Endothelial cell of umbilical vein (primary cell): ENCODE data around the gene NUAK1. TPM values are rescaled to one million over a fixed set of nuclear protein-coding genes. Genes with fewer than 3 reads are reported as not detected.
A peak's percentile ranks its signal among the peaks of the same experiment; 100 is the strongest.

Experiments used
- BruUV-seq: library from RNA; stranded (reverse); fragments of 400-500 nt; replicated peaks from 2 replicates; lab custom pipeline; 2021; lab: Mats Ljungman, UMichigan
- CTCF ChIA-PET: fragments of 300-600, 350-600 bp; sonication (Branson Sonifier 250); formaldehyde crosslinking; loops from one replicate; lab custom pipeline; 2021; ENCODE audit warnings: antibody characterized with exemption, inconsistent platforms; lab: Charles Lee
- POLR2A ChIA-PET: fragments of 300-600, 350-600 bp; sonication (Branson Sonifier 250); formaldehyde crosslinking; loops from one replicate; lab custom pipeline; 2021; ENCODE audit warnings: antibody characterized with exemption, inconsistent platforms; lab: Charles Lee
- DNase-seq: peaks from one replicate; pipeline ENCODE4 v3.0.0-alpha.2; 2011; ENCODE audit warnings: low read depth, low spot score
- FAIRE-seq: peaks from 2 replicates; lab custom pipeline; 2011; peaks lifted over from hg19 to GRCh38; lab: Jason Lieb, UNC
- H2AFZ ChIP-seq: 2 replicates; pipeline ENCODE4 v1.6.0; 2012; ENCODE audit warnings: low read depth, low read length, control low read depth, inconsistent platforms
- H3K27ac ChIP-seq: 2 replicates; pipeline ENCODE4 v1.5.1; 2011; ENCODE audit warnings: low read depth, mild to moderate bottlenecking, control low read depth, low read length, moderate library complexity; ENCODE audit not compliant: insufficient read depth
- H3K27me3 ChIP-seq, 2 experiments: 2 replicates each; pipeline versions ENCODE4 v1.6.0 to v1.6.1; 2011; ENCODE audit warnings: low read length in 2 of 2, mixed read lengths in 1 of 2; ENCODE audit not compliant: control insufficient read depth in 2 of 2, insufficient read depth in 2 of 2
- H3K36me3 ChIP-seq, 2 experiments: 2 replicates in 1 of 2; 3 replicates in 1 of 2; pipeline ENCODE4 v1.5.1; 2011; ENCODE audit warnings: low read length in 2 of 2, mild to moderate bottlenecking in 1 of 2, moderate library complexity in 1 of 2; ENCODE audit not compliant: control insufficient read depth in 2 of 2, insufficient read depth in 2 of 2; ENCODE audit errors: extremely low read depth in 1 of 2
- H3K4me1 ChIP-seq: 3 replicates; pipeline ENCODE4 v1.5.1; 2011; ENCODE audit warnings: mild to moderate bottlenecking, low read length; ENCODE audit not compliant: control insufficient read depth, insufficient read depth; ENCODE audit errors: extremely low read depth
- H3K4me2 ChIP-seq: 2 replicates; pipeline ENCODE4 v1.6.1; 2011; ENCODE audit warnings: low read length, control low read depth, mixed read lengths; ENCODE audit not compliant: insufficient read depth
- H3K4me3 ChIP-seq, 3 experiments: fragments of 200-600 bp in 1 of 3; sonication (generic), shearing (Covaris generic) in 1 of 3; replicated peaks in 1 of 3; 2 replicates each; pipeline ENCODE4 v1.5.1; 2011 to 2016; ENCODE audit warnings: control low read depth in 3 of 3, low read length in 3 of 3, mild to moderate bottlenecking in 2 of 3, inconsistent platforms in 1 of 3, low read depth in 1 of 3, moderate library complexity in 1 of 3; ENCODE audit not compliant: insufficient read depth in 1 of 3
- H3K79me2 ChIP-seq: 2 replicates; pipeline ENCODE4 v1.6.0; 2012; ENCODE audit warnings: low read length, inconsistent platforms; ENCODE audit not compliant: control insufficient read depth, insufficient read depth
- H3K9ac ChIP-seq: replicated peaks from 2 replicates; pipeline ENCODE3; 2011; ENCODE audit warnings: low read length, control low read depth; ENCODE audit not compliant: insufficient read depth; ENCODE audit errors: extremely low read depth
- H3K9me1 ChIP-seq: replicated peaks from 3 replicates; pipeline ENCODE4 v1.6.0; 2011; ENCODE audit warnings: mild to moderate bottlenecking, low read length; ENCODE audit not compliant: control insufficient read depth, insufficient read depth; ENCODE audit errors: extremely low read depth
- H3K9me3 ChIP-seq: replicated peaks from 2 replicates; pipeline ENCODE4 v1.5.1; 2012; ENCODE audit warnings: low read length, inconsistent platforms; ENCODE audit not compliant: control insufficient read depth, insufficient read depth
- H4K20me1 ChIP-seq: replicated peaks from 2 replicates; pipeline ENCODE3; 2011; ENCODE audit warnings: mild to moderate bottlenecking, low read length; ENCODE audit not compliant: control insufficient read depth, insufficient read depth; ENCODE audit errors: extremely low read depth
- EZH2 ChIP-seq: IDR thresholded peaks from 2 replicates; pipeline ENCODE4 v1.6.1; 2012; ENCODE audit warnings: borderline replicate concordance, low read depth, mild to moderate bottlenecking, moderate library complexity, low read length, inconsistent platforms; ENCODE audit not compliant: severe bottlenecking
- FOS ChIP-seq: IDR thresholded peaks from 2 replicates; pipeline ENCODE4 v1.6.1; 2011; ENCODE audit warnings: mild to moderate bottlenecking, low read length, moderate library complexity, borderline replicate concordance; ENCODE audit not compliant: insufficient read depth
- GATA2 ChIP-seq: IDR thresholded peaks from 2 replicates; pipeline ENCODE4 v1.7.0; 2011; ENCODE audit warnings: low read depth, mild to moderate bottlenecking, moderate library complexity, mixed read lengths, low read length; ENCODE audit not compliant: insufficient read length, insufficient read depth
- JUN ChIP-seq: IDR thresholded peaks from 2 replicates; pipeline ENCODE4 v1.6.1; 2011; ENCODE audit warnings: borderline replicate concordance, low read depth; ENCODE audit not compliant: insufficient read length, insufficient read depth
- MYC ChIP-seq: IDR thresholded peaks from one replicate; pipeline ENCODE4 v1.6.1; 2011; ENCODE audit warnings: mild to moderate bottlenecking, low read depth, low read length
- POLR2A ChIP-seq: IDR thresholded peaks from 2 replicates; pipeline ENCODE4 v1.6.1; 2012; ENCODE audit warnings: low read depth, mild to moderate bottlenecking, control low read depth, low read length
- POLR2AphosphoS5 ChIP-seq: IDR thresholded peaks from 2 replicates; pipeline ENCODE4 v1.6.1; 2012; ENCODE audit warnings: low read depth, mild to moderate bottlenecking, control low read depth, low read length, moderate library complexity; ENCODE audit not compliant: insufficient read depth
- dilution Hi-C: fragments of 300-500 bp; cut with MboI; formaldehyde crosslinking; loops from one replicate; pipeline ENCODE4 v1.15.0; 2019; ENCODE audit warnings: low sequenced_read_pairs; ENCODE audit not compliant: extremely low pct_ligation_motif_present
- intact Hi-C: fragments of 100-400 bp; cut with micrococcal nuclease; formaldehyde crosslinking; loops from one replicate; pipeline ENCODE4 v1.10.0; 2022
- polyA plus RNA-seq, 4 experiments: library from polyadenylated mRNA; depleted of rRNA in 3 of 4; stranded (reverse) in 3 of 4; unstranded in 1 of 4; fragments of >200 nt; gene quantifications; 2 replicates each; pipeline versions ENCODE4 v1.2.1 to v1.2.3, GENCODE V29; 2011 to 2012; ENCODE audit warnings: missing spikeins in 1 of 4
- total RNA-seq: library from RNA; stranded (reverse); gene quantifications from 2 replicates; pipeline ENCODE4 v1.2.3, GENCODE V29; 2021
- TF ChIP-seq, protein P1 (sequence below), 2 donors: IDR thresholded peaks; 1 replicate in 1 of 2; 2 replicates in 1 of 2; pipeline ENCODE4 v1.5.1; 2011; ENCODE audit warnings: low read length in 2 of 2, mild to moderate bottlenecking in 2 of 2, moderate library complexity in 2 of 2, control low read depth in 1 of 2, inconsistent platforms in 1 of 2, low read depth in 1 of 2; ENCODE audit not compliant: insufficient read depth in 1 of 2; ENCODE audit errors: extremely low read depth in 1 of 2
- TF ChIP-seq, protein P2 (sequence below): IDR thresholded peaks from 2 replicates; pipeline ENCODE4 v1.6.1; 2011; ENCODE audit not compliant: insufficient read depth, insufficient read length

Gene NUAK1
- total and polyA plus RNA-seq, 2 donors (not counting 3 experiments of a cell fraction or from before 2014, with no cell fraction given): 34.2 to 39.7 TPM

- peaks cover 0 to 4% of the 10 kb centered on the region in 2 experiments for H3K36me3 ChIP-seq
- H2AFZ ChIP-seq: no peak overlapping the region
- intact Hi-C loops: no loop called here
- peaks cover 5% of the 10 kb centered on the region for H4K20me1 ChIP-seq
- peaks cover 24% of the 10 kb centered on the region for H3K79me2 ChIP-seq
- ChIA-PET CTCF (interaction anchor here (1.2 to 2.2 kb wide), 3 partner anchors 15 to 35 kb away, joined by 3 to 5 read pairs (median 5); no protein-coding TSS in a partner anchor), POLR2A (no interaction called here)
- no peak overlapping the region for H3K27ac ChIP-seq
- H3K9me1 ChIP-seq: no peaks in the 10 kb centered on the region
- no peak for DNase-seq
- dilution Hi-C loops: no loop called here
- H3K9me3 ChIP-seq: no peaks in the 10 kb centered on the region
- H3K4me2 ChIP-seq: peak overlapping the region; percentile 9
- no peaks in the 10 kb centered on the region for H3K27me3 ChIP-seq
- no peak overlapping the region for H3K4me3 ChIP-seq
- FAIRE-seq: peak; percentile 73
- H3K9ac ChIP-seq: no peak overlapping the region
- TF ChIP-seq GATA2 (no peak), FOS (no peak)
- TF ChIP-seq, protein P1, sequence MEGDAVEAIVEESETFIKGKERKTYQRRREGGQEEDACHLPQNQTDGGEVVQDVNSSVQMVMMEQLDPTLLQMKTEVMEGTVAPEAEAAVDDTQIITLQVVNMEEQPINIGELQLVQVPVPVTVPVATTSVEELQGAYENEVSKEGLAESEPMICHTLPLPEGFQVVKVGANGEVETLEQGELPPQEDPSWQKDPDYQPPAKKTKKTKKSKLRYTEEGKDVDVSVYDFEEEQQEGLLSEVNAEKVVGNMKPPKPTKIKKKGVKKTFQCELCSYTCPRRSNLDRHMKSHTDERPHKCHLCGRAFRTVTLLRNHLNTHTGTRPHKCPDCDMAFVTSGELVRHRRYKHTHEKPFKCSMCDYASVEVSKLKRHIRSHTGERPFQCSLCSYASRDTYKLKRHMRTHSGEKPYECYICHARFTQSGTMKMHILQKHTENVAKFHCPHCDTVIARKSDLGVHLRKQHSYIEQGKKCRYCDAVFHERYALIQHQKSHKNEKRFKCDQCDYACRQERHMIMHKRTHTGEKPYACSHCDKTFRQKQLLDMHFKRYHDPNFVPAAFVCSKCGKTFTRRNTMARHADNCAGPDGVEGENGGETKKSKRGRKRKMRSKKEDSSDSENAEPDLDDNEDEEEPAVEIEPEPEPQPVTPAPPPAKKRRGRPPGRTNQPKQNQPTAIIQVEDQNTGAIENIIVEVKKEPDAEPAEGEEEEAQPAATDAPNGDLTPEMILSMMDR (IDR thresholded peaks at IDR 0.05; ENCODE audit: extremely low read depth in 1 of 2, insufficient read depth in 1 of 2, low read depth in 1 of 2, low read length in 2 of 2): no peak
- peaks cover 24% of the 10 kb centered on the region for H3K4me1 ChIP-seq
- BruUV-seq: no TSS peak
Observed at GRCh38 chr12:106113446-106113823, 25.3 kb downstream of the NUAK1 start.

- no peak for DNase-seq
Observed at GRCh38 chr12:106113042-106113441, 25.7 kb downstream of the NUAK1 start.

More at GRCh38 chr12:106113042-106113441, 25.7 kb downstream of the NUAK1 start:
- H3K4me2 ChIP-seq: no peak overlapping the region
- H3K4me1 ChIP-seq: peaks cover 28% of the 10 kb centered on the region
- peaks cover 27% of the 10 kb centered on the region for H3K79me2 ChIP-seq
- H3K9me1 ChIP-seq: no peaks in the 10 kb centered on the region
- POLR2A ChIA-PET: no interaction called here
- peak; percentile 10 for TF ChIP-seq FOS
- TF ChIP-seq EZH2: no peak
- no peak for TF ChIP-seq JUN
- no peak for TF ChIP-seq POLR2A
- TF ChIP-seq, protein P2, sequence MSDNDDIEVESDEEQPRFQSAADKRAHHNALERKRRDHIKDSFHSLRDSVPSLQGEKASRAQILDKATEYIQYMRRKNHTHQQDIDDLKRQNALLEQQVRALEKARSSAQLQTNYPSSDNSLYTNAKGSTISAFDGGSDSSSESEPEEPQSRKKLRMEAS: no peak
- no peak for TF ChIP-seq MYC
- no peak for TF ChIP-seq GATA2
- TF ChIP-seq POLR2AphosphoS5: no peak
- TF ChIP-seq, protein P1 (IDR thresholded peaks at IDR 0.05; ENCODE audit: extremely low read depth in 1 of 2, insufficient read depth in 1 of 2, low read depth in 1 of 2, low read length in 2 of 2): no peak
- BruUV-seq: no TSS peak
- no peak overlapping the region for H2AFZ ChIP-seq
- peaks cover 8% of the 10 kb centered on the region for H4K20me1 ChIP-seq
- no peaks in the 10 kb centered on the region for H3K9me3 ChIP-seq
- no peak overlapping the region for H3K9ac ChIP-seq
- dilution Hi-C loops (no loop called here), intact Hi-C loops (no loop called here)
- no peak overlapping the region for H3K27ac ChIP-seq
- FAIRE-seq: no peak
- CTCF ChIA-PET: interaction anchor here (1.0 to 2.2 kb wide), 4 partner anchors 16 to 407 kb away, joined by 3 to 5 read pairs (median 4); no protein-coding TSS in a partner anchor
- H3K36me3 ChIP-seq: peaks cover 0 to 4% of the 10 kb centered on the region in 2 experiments
- no peaks in the 10 kb centered on the region for H3K27me3 ChIP-seq
- H3K4me3 ChIP-seq: no peak overlapping the region
